Ovary (tissue), 3 donors: ENCODE data around the gene MPRIP.

Experiments
- CTCF ChIP-seq, 3 donors: fragments of 450-650 bp in 2 of 3; fragments of 200-600 bp in 1 of 3; IDR thresholded peaks; one replicate each; pipeline versions ENCODE4 v1.5.1 to v1.8.0; 2016 to 2022; ENCODE audit warnings: antibody characterized with exemption in 3 of 3, mild to moderate bottlenecking in 1 of 3
- POLR2A ChIP-seq: fragments of 450-650 bp; IDR thresholded peaks from one replicate; pipeline ENCODE4 v1.6.1; 2017; ENCODE audit warnings: antibody characterized with exemption, mild to moderate bottlenecking, moderate library complexity
- donor health status: DM: no; HTN: no; CAD: no.

- TF ChIP-seq CTCF (IDR thresholded peaks at IDR 0.05) (no peak), POLR2A (no peak)
These were observed 158.6 kb downstream of the MPRIP start for GRCh38 chr17:17200831-17201230.
